ENCODE measurements around the gene TTC28.

DNA sequence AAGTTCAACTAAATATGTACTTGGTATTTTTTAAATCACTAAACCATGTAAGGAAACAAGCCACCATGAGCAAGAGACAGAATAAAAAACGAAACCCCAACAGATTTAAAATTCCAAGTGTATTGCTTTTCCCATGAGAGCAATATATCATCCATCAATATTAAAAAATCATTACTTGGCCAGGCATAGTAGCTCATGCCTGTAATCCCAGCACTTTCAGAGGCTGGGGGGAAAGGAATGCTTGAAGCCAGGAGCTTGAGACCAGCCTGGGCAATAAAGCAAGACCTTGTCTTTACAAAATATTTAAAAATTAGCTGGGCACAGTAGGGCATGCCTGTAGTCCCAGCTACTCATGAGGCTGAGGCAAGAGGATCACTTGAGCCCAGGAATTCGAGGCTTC, 190.8 kb downstream of the TTC28 start:
- no peak for TF ChIP-seq POLR2A (IDR thresholded peaks at IDR 0.05)
- TF ChIP-seq, protein P1, sequence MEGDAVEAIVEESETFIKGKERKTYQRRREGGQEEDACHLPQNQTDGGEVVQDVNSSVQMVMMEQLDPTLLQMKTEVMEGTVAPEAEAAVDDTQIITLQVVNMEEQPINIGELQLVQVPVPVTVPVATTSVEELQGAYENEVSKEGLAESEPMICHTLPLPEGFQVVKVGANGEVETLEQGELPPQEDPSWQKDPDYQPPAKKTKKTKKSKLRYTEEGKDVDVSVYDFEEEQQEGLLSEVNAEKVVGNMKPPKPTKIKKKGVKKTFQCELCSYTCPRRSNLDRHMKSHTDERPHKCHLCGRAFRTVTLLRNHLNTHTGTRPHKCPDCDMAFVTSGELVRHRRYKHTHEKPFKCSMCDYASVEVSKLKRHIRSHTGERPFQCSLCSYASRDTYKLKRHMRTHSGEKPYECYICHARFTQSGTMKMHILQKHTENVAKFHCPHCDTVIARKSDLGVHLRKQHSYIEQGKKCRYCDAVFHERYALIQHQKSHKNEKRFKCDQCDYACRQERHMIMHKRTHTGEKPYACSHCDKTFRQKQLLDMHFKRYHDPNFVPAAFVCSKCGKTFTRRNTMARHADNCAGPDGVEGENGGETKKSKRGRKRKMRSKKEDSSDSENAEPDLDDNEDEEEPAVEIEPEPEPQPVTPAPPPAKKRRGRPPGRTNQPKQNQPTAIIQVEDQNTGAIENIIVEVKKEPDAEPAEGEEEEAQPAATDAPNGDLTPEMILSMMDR (IDR thresholded peaks at IDR 0.05), result no peak

Measured in lower leg skin (tissue), 3 donors.